Adrenal gland (tissue), 5 donors: ENCODE results near the gene DIAPH2.

Source experiments
- CTCF ChIP-seq, 6 experiments: fragments of 450-650 bp in 4 of 6; fragments of 200-600 bp in 2 of 6; sonication (generic) in 1 of 6; IDR thresholded peaks; 1 replicate in 5 of 6; 2 replicates in 1 of 6; pipeline versions ENCODE4 v1.5.1 to v1.8.0; 2016 to 2021; ENCODE audit warnings: antibody characterized with exemption in 6 of 6, mild to moderate bottlenecking in 2 of 6, moderate library complexity in 1 of 6
- POLR2A ChIP-seq, 2 donors: fragments of 450-650 bp; IDR thresholded peaks; one replicate each; pipeline ENCODE4 v1.6.1; 2017; ENCODE audit warnings: antibody characterized with exemption in 2 of 2, mild to moderate bottlenecking in 2 of 2, moderate library complexity in 1 of 2
- donor health status: DM: no; HTN: no; CAD: no.

DNA sequence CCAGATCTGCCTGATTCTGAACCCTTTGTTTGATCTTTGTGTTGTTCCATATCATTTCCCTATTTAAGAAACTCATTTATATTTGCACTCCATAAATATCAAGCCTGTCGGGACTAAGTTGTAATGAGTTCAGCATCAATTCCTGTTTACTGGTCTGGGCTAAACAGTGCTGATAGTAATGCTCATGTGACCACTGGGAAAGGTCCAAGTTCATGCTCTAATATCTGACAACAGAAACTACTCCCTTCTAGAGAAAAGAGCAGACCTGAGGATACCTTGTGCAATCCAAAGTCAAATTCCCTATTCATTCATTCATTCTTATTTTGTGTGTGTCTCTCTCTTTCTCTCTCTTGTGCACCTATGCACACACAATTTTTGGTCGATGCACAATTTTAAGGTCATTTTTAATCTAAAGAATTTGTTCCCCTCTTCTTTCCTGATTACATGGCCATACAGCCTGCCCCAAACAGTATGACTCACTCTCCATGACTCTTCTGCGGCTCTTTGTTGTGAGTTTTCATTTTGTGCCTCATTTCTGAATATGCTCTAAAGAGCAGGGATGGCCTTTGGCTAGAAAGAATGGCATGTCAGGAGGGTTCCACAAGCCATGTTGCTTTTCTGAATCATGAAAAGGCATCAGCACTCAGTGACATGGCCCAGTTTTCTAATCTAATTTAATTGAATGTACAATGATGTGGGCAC is 863.4 kb downstream of the DIAPH2 start:
- no peak for TF ChIP-seq CTCF (IDR thresholded peaks at IDR 0.05)
- TF ChIP-seq POLR2A (IDR thresholded peaks at IDR 0.05): no peak
